OCI-LY7 (cell line): Measurements from ENCODE around the gene IRX2. TPM values are rescaled to one million over a fixed set of nuclear protein-coding genes. Genes with fewer than 3 reads are reported as not detected.

Experiments used
- BruUV-seq: library from RNA; stranded (reverse); fragments of 400-500 nt; replicated peaks from 2 replicates; lab custom pipeline; 2021; lab: Mats Ljungman, UMichigan
- CTCF ChIA-PET: fragments of 300-600 bp; sonication (Branson Sonifier 250); formaldehyde crosslinking; loops from one replicate; lab custom pipeline; 2022; ENCODE audit warnings: antibody characterized with exemption; ENCODE audit not compliant: unreplicated experiment; lab: Charles Lee
- POLR2A ChIA-PET: fragments of 300-600 bp; sonication (Branson Sonifier 250); formaldehyde crosslinking; loops from one replicate; lab custom pipeline; 2022; ENCODE audit warnings: antibody characterized with exemption; lab: Charles Lee
- DNase-seq: peaks from one replicate; pipeline ENCODE4 v3.0.0-alpha.2; 2015; ENCODE audit warnings: low spot score
- H2AFZ ChIP-seq: fragments of 200-600 bp; sonication (generic), shearing (Covaris generic); 2 replicates; pipeline ENCODE4 v1.6.1; 2014; ENCODE audit warnings: mild to moderate bottlenecking, antibody characterized with exemption, low read length, moderate library complexity
- H3K27ac ChIP-seq: fragments of 200-600 bp; sonication (generic); 2 replicates; pipeline ENCODE4 v1.5.1; 2014; ENCODE audit warnings: mixed run types, low read depth, mild to moderate bottlenecking, moderate library complexity, low read length, inconsistent platforms; ENCODE audit not compliant: poor library complexity, severe bottlenecking
- H3K36me3 ChIP-seq: fragments of 200-600 bp; sonication (generic); 2 replicates; pipeline ENCODE4 v1.6.1; 2014; ENCODE audit warnings: mild to moderate bottlenecking, antibody characterized with exemption, low read length, moderate library complexity, mixed read lengths; ENCODE audit not compliant: insufficient read depth
- H3K4me1 ChIP-seq: fragments of 200-600 bp; sonication (generic); 2 replicates; pipeline ENCODE4 v1.5.1; 2014; ENCODE audit warnings: mild to moderate bottlenecking, low read length; ENCODE audit not compliant: insufficient read depth, poor library complexity, severe bottlenecking
- H3K4me2 ChIP-seq: fragments of 200-600 bp; sonication (generic); 2 replicates; pipeline ENCODE4 v1.6.1; 2014; ENCODE audit warnings: mild to moderate bottlenecking, low read length
- H3K4me3 ChIP-seq: fragments of 200-600 bp; sonication (generic); 2 replicates; pipeline ENCODE4 v1.5.1; 2014; ENCODE audit warnings: mild to moderate bottlenecking, low read depth, low read length; ENCODE audit not compliant: poor library complexity, severe bottlenecking
- H3K79me2 ChIP-seq: fragments of 200-600 bp; sonication (generic); 2 replicates; pipeline ENCODE4 v1.6.1; 2016; ENCODE audit warnings: low read depth, mild to moderate bottlenecking, low read length, moderate library complexity, mixed read lengths; ENCODE audit not compliant: insufficient read depth
- H3K9me2 ChIP-seq: fragments of 200-600 bp; sonication (generic); 2 replicates; pipeline ENCODE4 v1.6.1; 2016; ENCODE audit warnings: mild to moderate bottlenecking, low read length, mixed read lengths; ENCODE audit not compliant: insufficient read depth
- H3K9me3 ChIP-seq: fragments of 200-600 bp; sonication (generic); 2 replicates; pipeline ENCODE4 v1.6.1; 2014; ENCODE audit warnings: mild to moderate bottlenecking, mixed run types, low read length, mixed read lengths
- H4K20me1 ChIP-seq: fragments of 200-600 bp; sonication (generic); 2 replicates; pipeline ENCODE4 v1.6.1; 2014; ENCODE audit warnings: mild to moderate bottlenecking, antibody characterized with exemption, low read length, moderate library complexity, mixed read lengths; ENCODE audit not compliant: insufficient read depth
- CTCF ChIP-seq: fragments of 200-600 bp; sonication (generic); conservative IDR thresholded peaks from 2 replicates; pipeline ENCODE4 v1.5.1; 2014; ENCODE audit warnings: mild to moderate bottlenecking, antibody characterized with exemption, low read length, moderate library complexity, mixed read lengths
- EZH2phosphoT487 ChIP-seq: fragments of 200-600 bp; sonication (generic); IDR thresholded peaks from 2 replicates; pipeline ENCODE4 v1.6.1; 2018; ENCODE audit warnings: low read depth, borderline replicate concordance, mild to moderate bottlenecking, mixed run types, antibody characterized with exemption, low read length, moderate library complexity, mixed read lengths
- intact Hi-C: fragments of 100-400 bp; cut with micrococcal nuclease; formaldehyde crosslinking; loops from one replicate; pipeline ENCODE4 v1.10.0; 2022; ENCODE audit not compliant: unreplicated experiment
- total RNA-seq, 2 experiments: library from RNA; depleted of rRNA in 1 of 2; stranded (reverse); fragments of >200 nt in 1 of 2; shearing (Covaris generic) in 1 of 2; gene quantifications; 2 replicates each; pipeline ENCODE4 v1.2.3, GENCODE V29; 2014 to 2022

IRX2 gene
- total RNA-seq, 2 experiments from 2014 or later: not detected

DNA sequence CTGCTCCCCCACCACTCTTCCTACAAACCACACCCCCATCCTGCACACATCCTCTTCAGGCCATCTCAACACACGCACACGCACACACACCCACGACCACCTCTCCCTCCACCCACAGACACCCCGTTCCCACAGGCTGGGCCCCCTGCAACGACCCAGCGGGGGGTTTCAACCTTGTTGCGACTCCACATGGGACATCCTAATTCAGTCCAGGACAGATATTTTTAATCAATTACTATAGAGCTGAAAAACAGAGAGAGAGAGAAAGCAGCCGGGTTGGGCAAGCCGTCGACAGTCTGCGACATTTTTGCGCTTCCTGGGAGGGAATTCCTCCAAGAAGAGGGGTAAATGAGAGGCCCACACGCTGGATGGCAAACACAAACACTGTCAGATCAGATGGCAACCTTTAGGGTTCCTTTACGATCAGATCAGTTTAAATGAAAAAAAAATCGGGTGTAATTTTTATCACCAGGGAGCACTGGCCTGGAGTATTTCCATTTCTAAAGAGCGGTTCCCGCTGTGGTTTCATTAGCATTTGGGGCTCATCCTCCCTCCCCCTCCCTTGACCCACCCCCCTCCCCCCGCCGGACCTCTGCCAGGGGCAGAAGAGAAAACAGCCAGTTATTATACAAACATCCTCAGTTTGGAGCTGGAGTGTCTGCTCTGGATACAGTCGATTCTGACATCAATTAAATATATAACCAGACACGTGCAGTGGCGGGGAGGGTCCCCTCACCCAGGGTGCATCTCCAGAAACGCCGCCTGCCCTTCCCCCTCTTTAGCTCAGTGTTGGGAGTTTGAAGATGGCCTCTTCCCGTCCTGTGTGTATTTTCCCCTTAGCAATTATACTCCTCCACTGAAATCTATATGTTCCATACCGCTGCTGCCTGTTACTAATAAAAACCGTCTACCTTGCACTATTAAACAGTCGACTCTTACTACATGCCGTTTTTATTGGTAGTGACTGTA, 2.3 kb upstream of the IRX2 start:
- Histone ChIP-seq H3K79me2 (no peaks in the 10 kb centered on the region), H3K4me3 (no peak overlapping the region), H3K36me3 (no peaks in the 10 kb centered on the region), H3K4me1 (no peaks in the 10 kb centered on the region), H4K20me1 (no peaks in the 10 kb centered on the region), H3K27ac (no peak overlapping the region), H3K4me2 (no peak overlapping the region), H3K9me3 (no peaks in the 10 kb centered on the region), H2AFZ (no peak overlapping the region), H3K9me2 (no peaks in the 10 kb centered on the region)
- no peak for TF ChIP-seq CTCF
- TF ChIP-seq EZH2phosphoT487: no peak
- CTCF ChIA-PET: no interaction called here
- intact Hi-C loops: no loop called here
- no peak for DNase-seq
- POLR2A ChIA-PET: no interaction called here
- BruUV-seq: no TSS peak

DNA sequence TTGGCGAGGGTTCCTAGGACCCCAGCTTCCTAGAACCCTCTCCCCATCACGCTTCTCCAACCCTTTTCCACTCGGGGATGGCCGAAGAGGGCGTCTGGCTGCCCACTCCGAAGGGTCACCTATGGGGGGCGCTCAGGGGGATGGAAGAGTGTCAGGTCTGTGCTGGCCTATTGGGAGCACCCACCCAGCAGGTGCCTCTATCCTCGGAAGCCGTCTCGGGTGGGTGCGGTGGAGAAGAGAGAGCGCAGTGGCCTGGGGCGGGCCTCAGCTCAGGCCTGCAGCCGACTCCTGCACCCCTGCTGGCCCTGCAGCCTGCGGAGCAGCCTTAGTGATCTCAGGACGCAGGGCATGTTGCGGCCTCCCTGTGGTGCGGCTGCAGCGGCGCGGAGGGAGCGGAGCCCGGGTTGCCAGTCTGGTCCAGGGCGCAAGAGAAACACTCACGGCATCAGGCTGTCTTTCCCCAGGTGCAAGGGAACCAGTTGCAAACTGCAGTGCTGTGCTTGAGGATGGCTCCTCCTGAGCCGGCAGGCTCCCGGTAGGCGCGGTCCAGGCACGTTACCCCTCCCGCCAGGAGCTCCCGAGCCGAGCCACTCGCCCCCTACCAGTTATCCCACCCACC, 1.5 kb upstream of the IRX2 start:
- Histone ChIP-seq H4K20me1 (no peaks in the 10 kb centered on the region), H3K4me1 (no peaks in the 10 kb centered on the region), H3K4me2 (no peak overlapping the region), H3K27ac (no peak overlapping the region), H3K9me3 (no peaks in the 10 kb centered on the region), H3K4me3 (no peak overlapping the region), H3K36me3 (no peaks in the 10 kb centered on the region), H3K79me2 (no peaks in the 10 kb centered on the region), H2AFZ (no peak overlapping the region), H3K9me2 (no peaks in the 10 kb centered on the region)
- intact Hi-C loops: no loop called here
- TF ChIP-seq EZH2phosphoT487 (no peak), CTCF (no peak)
- CTCF ChIA-PET: no interaction called here
- no peak for DNase-seq
- no TSS peak for BruUV-seq
- POLR2A ChIA-PET: no interaction called here
